Measurements from ENCODE around the gene ALPP. TPM values are rescaled to one million over a fixed set of nuclear protein-coding genes. Genes with fewer than 3 reads are reported as not detected.
"Not testable (repeated sequence)": the region's sequence is repeated elsewhere in the genome, so short reads cannot be mapped to it uniquely, and the experiment has no call there.

ALPP gene
- total RNA-seq, 8 experiments from 2014 or later, result 0.05 to 1.6 (median 0.30) TPM; not detected in 2

DNA sequence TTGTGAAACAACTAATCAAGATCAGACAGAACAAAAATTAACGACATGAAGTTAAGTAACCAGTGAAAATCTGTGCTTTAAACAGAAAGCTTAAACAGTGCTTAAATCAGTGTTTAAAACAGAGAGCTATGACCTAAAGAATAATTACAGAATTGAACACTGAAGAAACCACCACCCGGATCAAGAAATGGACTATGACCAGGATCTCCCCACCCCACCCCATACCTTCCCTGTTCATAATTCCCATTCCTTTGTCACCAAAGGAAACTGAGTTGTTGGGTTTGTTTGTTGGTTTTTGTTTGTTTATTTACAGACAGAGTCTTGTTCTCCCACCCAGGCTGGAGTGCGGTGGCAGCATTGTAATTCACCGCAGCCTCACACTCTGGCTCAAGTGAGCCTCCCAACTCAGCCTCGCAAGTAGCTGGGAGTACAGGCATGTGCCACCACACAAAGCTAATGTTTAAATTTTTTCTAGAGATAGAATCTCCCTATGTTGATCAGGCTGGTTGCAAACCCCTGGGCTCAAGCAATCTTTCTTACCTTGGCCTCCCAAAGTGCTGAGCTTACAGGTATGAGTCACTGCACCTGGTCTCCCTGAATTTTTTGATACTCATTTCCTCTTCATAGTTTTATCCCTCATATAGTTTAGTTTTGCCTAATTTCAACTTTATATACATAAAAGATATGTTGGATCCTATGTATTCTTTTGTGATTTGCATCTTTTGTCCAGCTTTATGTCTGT is 19.9 kb downstream of the ALPP start:
- no peak for ATAC-seq (replicated peaks in 6 of 8)
- no peaks in the 10 kb centered on the region for H3K4me1 ChIP-seq (replicated peaks in 1 of 2)
- 26 to 94% (median 84%) methylated on average over 1 to 5 of the region's 5 CpGs; no CpG with 5 or more reads in 1 of the 10 experiments for WGBS, 10 experiments
- in situ Hi-C loops (cut with MboI; ENCODE audit: low pct_unique_long_range_greater_than_20kb in 2 of 9, low sequenced_read_pairs in 9 of 9, unreplicated experiment in 9 of 9), result no loop called here
- H3K4me3 ChIP-seq, result no peak overlapping the region
- H3K27ac ChIP-seq, result no peak overlapping the region

DNA sequence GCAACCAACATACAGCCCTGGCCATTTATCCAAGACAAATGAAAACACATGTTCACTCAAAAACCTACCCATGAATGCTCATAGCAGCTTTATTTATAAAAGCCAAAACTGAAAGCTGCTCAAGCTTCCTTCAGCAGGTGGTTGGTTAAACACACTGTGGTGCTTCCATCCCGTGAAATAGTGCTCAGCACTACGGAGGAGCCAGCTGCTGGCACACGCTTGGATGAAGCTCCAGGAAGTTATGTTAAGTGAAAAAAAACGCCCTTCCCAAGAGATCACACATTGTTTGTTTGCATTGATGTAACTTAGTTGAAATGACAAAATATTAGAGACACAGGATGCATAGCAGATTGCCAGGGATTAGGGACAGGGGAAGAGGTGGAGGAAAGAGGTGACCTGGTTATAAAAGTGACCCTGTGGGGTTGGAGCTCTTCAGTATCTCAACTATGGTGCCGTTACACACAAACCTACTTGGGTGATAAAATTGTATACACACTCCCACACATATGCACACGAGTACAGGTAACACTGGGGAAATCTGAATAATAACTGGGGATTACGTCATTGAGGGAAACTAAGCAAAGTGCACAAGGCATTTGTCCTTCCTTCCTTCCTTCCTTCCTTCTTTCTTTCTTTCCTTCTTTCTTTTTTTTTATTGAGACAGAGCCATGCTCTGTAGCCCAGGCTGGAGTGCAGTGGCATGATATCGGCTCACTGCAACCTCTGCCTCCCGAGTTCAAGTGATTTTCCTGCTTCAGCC is 21.9 kb downstream of the ALPP start:
- ATAC-seq (replicated peaks in 6 of 8), result peak in 3 of 8 experiments; percentile 52 to 66 (median 65)
- H3K4me1 ChIP-seq (replicated peaks in 1 of 2), result no peaks in the 10 kb centered on the region
- H3K27ac ChIP-seq, result no peak overlapping the region
- no peak overlapping the region for H3K4me3 ChIP-seq
- in situ Hi-C loops (cut with MboI; ENCODE audit: low pct_unique_long_range_greater_than_20kb in 2 of 9, low sequenced_read_pairs in 9 of 9, unreplicated experiment in 9 of 9), result loop anchor here in 1 of 9 experiments (25.0 kb wide), 1 partner anchor 488 kb away; no protein-coding TSS in a partner anchor
- WGBS, 10 experiments, result 0 to 72% (median 58%) methylated on average over 1 to 8 of the region's 9 CpGs

DNA sequence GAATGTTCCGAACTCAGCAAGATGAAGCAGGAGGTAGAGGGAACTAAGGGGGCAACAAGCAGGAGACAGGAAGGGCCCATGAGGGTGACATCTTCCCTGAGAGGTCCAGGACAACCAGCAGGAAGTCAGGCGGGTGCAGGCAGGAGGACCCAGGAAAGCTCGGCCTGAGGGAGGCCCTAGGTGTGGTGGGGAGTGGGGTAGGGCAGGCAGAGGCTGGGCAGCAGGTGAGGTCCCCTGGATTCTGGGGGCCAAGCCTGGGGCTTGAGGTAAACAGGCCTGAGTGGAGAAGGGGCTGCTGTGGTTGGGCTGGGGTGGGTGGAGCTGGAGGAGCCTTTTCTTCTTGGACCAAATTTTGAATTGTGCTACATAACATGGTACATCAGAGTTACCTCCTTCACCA is 24.0 kb downstream of the ALPP start:
- in situ Hi-C loops (cut with MboI; ENCODE audit: low pct_unique_long_range_greater_than_20kb in 2 of 9, low sequenced_read_pairs in 9 of 9, unreplicated experiment in 9 of 9), result loop anchor here in 1 of 9 experiments (25.0 kb wide), 1 partner anchor 490 kb away; no protein-coding TSS in a partner anchor
- no peak overlapping the region for H3K4me3 ChIP-seq
- no peak overlapping the region for H3K27ac ChIP-seq
- ATAC-seq (replicated peaks in 6 of 8), result no peak
- no peaks in the 10 kb centered on the region for H3K4me1 ChIP-seq (replicated peaks in 1 of 2)
- WGBS, 10 experiments, result 17 to 83% (median 60%) methylated on average over 1 to 3 of the region's 3 CpGs; no CpG with 5 or more reads in 4 of the 10 experiments

DNA sequence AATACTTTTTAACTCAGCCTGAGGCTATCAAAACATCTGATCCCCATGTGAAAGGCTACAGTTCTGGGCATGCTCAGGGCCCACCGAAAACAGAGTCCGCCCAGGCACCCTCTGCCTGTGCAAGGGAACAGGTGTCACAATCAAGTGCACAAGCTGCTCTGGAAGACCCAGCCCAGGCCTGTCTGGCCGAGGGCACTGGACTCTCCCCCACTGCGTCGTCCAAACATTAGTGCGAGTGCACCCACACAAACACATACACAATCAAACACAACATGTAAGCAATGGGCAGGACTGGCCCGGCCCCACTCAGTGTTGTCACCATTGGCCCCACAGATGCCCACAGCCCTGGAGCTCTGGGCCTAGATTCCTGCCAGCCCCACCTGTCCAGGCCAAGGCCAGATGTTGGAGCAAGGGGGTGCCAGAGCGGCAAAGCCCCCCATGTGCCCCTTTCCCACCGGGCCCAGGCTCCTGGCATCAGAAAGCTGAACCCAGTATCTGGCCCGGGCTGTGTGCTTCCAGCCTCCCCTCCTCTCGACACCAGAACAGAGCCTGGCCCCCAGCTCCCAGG is 27.5 kb downstream of the ALPP start:
- Histone ChIP-seq H3K4me1 (replicated peaks in 1 of 2) (no peaks in the 10 kb centered on the region), H3K4me3 (no peak overlapping the region), H3K27ac (no peak overlapping the region)
- in situ Hi-C loops (cut with MboI; ENCODE audit: low pct_unique_long_range_greater_than_20kb in 2 of 9, low sequenced_read_pairs in 9 of 9, unreplicated experiment in 9 of 9), result loop anchor here in 1 of 9 experiments (25.0 kb wide), 1 partner anchor 494 kb away; no protein-coding TSS in a partner anchor
- ATAC-seq (replicated peaks in 6 of 8), result no peak
- WGBS, 10 experiments, result 52 to 94% (median 80%) methylated on average over 2 to 7 of the region's 11 CpGs; no CpG with 5 or more reads in 4 of the 10 experiments

DNA sequence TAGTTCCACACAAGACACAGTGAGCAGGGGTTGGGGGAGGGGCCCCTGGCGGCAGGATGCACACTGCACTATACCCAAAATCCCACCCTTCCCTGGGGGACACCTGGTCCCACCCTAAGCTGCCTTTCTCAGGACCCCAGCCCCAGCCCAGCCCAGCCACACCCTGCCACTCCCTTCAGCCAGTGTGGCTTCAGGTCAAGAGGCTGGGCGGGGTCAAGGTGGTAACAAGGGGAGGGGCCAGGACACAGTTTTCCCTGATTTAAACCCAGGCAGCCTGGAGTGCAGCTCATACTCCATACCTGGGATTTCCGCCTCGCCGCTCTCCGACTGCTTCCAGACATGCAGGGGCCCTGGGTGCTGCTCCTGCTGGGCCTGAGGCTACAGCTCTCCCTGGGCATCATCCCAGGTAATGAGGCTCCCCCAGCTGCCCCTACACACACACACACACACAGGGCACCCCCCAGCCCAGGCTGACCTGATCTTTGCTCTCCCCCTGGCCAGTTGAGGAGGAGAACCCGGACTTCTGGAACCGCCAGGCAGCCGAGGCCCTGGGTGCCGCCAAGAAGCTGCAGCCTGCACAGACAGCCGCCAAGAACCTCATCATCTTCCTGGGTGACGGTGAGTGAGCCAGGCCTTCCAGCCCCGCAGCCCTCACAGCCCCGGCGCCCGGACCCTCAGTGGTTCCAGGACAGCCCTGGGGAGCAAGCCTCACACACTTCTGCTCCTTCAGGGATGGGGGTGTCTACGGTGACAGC is 28.2 kb downstream of the ALPP start, which contains the start of gene ALPG:
ALPG (plus strand) TSS at position 289 of the 755 bp plus-strand sequence; CDS start at position 340, 51 bp downstream.
- Histone ChIP-seq H3K4me3 (no peak within 1 kb of the TSS), H3K4me1 (replicated peaks in 1 of 2) (no peaks in the 10 kb centered on the region), H3K27ac (no peak within 1 kb of the TSS)
- in situ Hi-C loops (cut with MboI; ENCODE audit: low pct_unique_long_range_greater_than_20kb in 2 of 9, low sequenced_read_pairs in 9 of 9, unreplicated experiment in 9 of 9), result loop anchor here in 1 of 9 experiments (25.0 kb wide), 1 partner anchor 494 kb away; no protein-coding TSS in a partner anchor
- 0 to 80% (median 80%) methylated on average over 1 to 4 of the region's 17 CpGs; no CpG with 5 or more reads in 7 of the 10 experiments for WGBS, 10 experiments
- ATAC-seq (replicated peaks in 6 of 8), result no peak

GRCh38 chr2:232407428-232408150 is 29.0 kb downstream of the ALPP start:
- in situ Hi-C loops (cut with MboI; ENCODE audit: low pct_unique_long_range_greater_than_20kb in 2 of 9, low sequenced_read_pairs in 9 of 9, unreplicated experiment in 9 of 9), result loop anchor here in 1 of 9 experiments (25.0 kb wide), 1 partner anchor 495 kb away; no protein-coding TSS in a partner anchor
- not testable (repeated sequence) for ATAC-seq (replicated peaks in 6 of 8)

GRCh38 chr2:232408269-232408668 is 29.7 kb downstream of the ALPP start:
- ATAC-seq (replicated peaks in 6 of 8); H3K27ac ChIP-seq; H3K4me3 ChIP-seq; H3K4me1 ChIP-seq (replicated peaks in 1 of 2): not testable (repeated sequence)
- no CpG with 5 or more reads among the region's 10 CpGs for WGBS, 10 experiments
- in situ Hi-C loops (cut with MboI; ENCODE audit: low pct_unique_long_range_greater_than_20kb in 2 of 9, low sequenced_read_pairs in 9 of 9, unreplicated experiment in 9 of 9), result loop anchor here in 1 of 9 experiments (25.0 kb wide), 1 partner anchor 496 kb away; no protein-coding TSS in a partner anchor

More at GRCh38 chr2:232407428-232408150, 29.0 kb downstream of the ALPP start:
- not testable (repeated sequence) for H3K4me1 ChIP-seq (replicated peaks in 1 of 2); H3K27ac ChIP-seq; H3K4me3 ChIP-seq
- 80 to 89% methylated on average over 1 to 9 of the region's 30 CpGs; no CpG with 5 or more reads in 8 of the 10 experiments for WGBS, 10 experiments

DNA sequence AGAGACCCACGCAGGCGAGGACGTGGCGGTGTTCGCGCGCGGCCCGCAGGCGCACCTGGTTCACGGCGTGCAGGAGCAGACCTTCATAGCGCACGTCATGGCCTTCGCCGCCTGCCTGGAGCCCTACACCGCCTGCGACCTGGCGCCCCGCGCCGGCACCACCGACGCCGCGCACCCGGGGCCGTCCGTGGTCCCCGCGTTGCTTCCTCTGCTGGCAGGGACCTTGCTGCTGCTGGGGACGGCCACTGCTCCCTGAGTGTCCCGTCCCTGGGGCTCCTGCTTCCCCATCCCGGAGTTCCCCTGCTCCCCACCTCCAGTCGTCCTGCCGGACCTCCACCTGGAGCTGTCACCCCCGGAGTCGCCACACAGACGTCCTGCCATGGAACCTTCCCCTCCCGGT is 31.1 kb downstream of the ALPP start:
- not testable (repeated sequence) for H3K4me3 ChIP-seq; H3K4me1 ChIP-seq (replicated peaks in 1 of 2); H3K27ac ChIP-seq; ATAC-seq (replicated peaks in 6 of 8)
- in situ Hi-C loops (cut with MboI; ENCODE audit: low pct_unique_long_range_greater_than_20kb in 2 of 9, low sequenced_read_pairs in 9 of 9, unreplicated experiment in 9 of 9), result loop anchor here in 1 of 9 experiments (25.0 kb wide), 1 partner anchor 497 kb away; no protein-coding TSS in a partner anchor
- 30 to 60% methylated on average over 1 to 4 of the region's 40 CpGs; no CpG with 5 or more reads in 8 of the 10 experiments for WGBS, 10 experiments

GRCh38 chr2:232410238-232410900 is 31.8 kb downstream of the ALPP start:
- H3K27ac ChIP-seq, result no peak overlapping the region
- ATAC-seq (replicated peaks in 6 of 8), result no peak
- H3K4me3 ChIP-seq, result no peak overlapping the region
- 0 to 78% (median 71%) methylated on average over 2 to 4 of the region's 7 CpGs; no CpG with 5 or more reads in 6 of the 10 experiments for WGBS, 10 experiments
- in situ Hi-C loops (cut with MboI; ENCODE audit: low pct_unique_long_range_greater_than_20kb in 2 of 9, low sequenced_read_pairs in 9 of 9, unreplicated experiment in 9 of 9), result loop anchor here in 1 of 9 experiments (25.0 kb wide), 1 partner anchor 498 kb away; no protein-coding TSS in a partner anchor
- H3K4me1 ChIP-seq (replicated peaks in 1 of 2), result no peaks in the 10 kb centered on the region

- in situ Hi-C loops (cut with MboI; ENCODE audit: low pct_unique_long_range_greater_than_20kb in 2 of 9, low sequenced_read_pairs in 9 of 9, unreplicated experiment in 9 of 9), result loop anchor here in 1 of 9 experiments (25.0 kb wide), 1 partner anchor 500 kb away; no protein-coding TSS in a partner anchor
These were observed 33.5 kb downstream of the ALPP start for GRCh38 chr2:232411901-232412629.

More at GRCh38 chr2:232411901-232412629, 33.5 kb downstream of the ALPP start:
- Histone ChIP-seq H3K4me1 (replicated peaks in 1 of 2) (no peaks in the 10 kb centered on the region), H3K27ac (no peak overlapping the region), H3K4me3 (no peak overlapping the region)
- no peak for ATAC-seq (replicated peaks in 6 of 8)
- WGBS, 10 experiments, result 0 to 90% (median 64%) methylated on average over 1 to 4 of the region's 6 CpGs
